GM18870 (cell line): ENCODE measurements around the gene SIRPA.
"Not testable (repeated sequence)": the region's sequence is repeated elsewhere in the genome, so short reads cannot be mapped to it uniquely, and the experiment has no call there.

Experiments
- ATAC-seq: cut with Tn5 transposase; IDR thresholded peaks from one replicate; pipeline ENCODE4 v1.9.1; 2021; ENCODE audit warnings: moderate library complexity; ENCODE audit not compliant: unreplicated experiment

Gene SIRPA

DNA sequence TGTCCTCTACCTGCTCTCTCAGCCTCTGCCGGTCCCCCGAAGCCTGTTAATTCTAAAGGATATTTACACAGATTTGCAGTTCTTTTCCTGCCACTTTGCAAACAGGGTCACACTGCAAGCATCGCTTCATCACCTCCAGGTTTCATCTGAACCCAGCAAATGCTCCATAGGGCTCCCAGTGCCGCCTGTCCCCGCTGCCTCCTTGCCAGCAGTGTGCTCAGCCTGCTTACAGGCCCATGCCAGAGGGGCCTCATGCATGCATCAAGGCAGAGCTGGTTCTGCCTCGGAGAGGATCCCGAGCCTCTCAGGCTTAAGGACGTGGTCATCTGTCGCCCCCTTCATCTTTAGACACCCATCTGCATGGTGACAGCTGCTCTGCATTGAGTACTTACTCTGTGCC lies 10.5 kb downstream of the SIRPA start:
- ATAC-seq, result no peak

DNA sequence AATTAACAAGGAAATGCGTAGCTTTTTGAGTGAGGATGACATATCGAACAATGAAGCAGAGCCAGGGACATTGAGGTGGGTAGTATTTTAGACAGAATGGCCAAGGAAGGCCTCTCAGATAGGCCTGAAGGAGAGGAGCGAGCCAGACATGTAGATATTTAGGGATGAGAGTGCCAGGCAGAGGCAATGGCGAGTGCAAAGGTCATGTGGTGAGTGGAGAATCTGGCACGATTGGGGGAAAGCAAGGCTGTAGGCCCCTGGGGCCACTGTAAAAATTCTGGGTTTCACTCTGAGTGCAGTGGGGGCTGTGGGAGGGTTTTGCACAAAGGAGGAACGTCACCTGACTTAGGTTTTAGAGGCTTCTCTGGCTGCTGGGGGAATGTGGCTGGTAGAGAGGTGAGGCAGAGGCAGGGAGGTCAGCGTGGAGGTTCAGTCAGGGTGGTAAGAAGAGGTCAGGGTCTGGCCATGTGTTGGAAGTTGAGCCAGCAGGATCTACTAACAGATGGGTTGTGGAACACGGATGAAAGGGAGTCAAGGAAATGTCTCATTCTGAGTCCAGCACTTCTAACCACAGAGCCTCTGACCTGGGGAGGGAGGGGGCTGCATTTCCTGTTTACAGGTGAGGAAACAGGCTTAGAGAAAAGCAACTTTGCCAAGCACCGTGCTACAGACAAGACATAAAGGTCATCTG lies 11.3 kb downstream of the SIRPA start:
- no peak for ATAC-seq

GRCh38 chr20:1907586-1907985 lies 12.4 kb downstream of the SIRPA start:
- no peak for ATAC-seq

DNA sequence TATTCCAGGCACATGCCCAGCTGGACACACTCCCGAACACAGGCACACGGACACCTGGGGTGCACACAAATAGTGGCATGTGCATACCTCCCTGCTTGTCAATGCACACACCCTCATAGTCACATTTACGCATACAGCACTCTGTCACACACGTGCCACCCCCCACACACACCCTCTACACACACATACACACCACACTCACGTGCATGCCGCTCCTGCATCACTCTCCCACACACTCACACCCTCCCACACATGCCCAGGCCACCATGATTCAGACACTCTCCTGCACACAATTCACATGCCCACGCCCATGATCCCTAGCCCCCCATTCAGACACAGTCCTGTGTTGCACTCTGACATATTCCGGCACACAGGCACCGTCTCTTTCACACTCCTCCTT lies 13.0 kb downstream of the SIRPA start:
- no peak for ATAC-seq

GRCh38 chr20:1909097-1909496 lies 13.9 kb downstream of the SIRPA start:
- no peak for ATAC-seq

DNA sequence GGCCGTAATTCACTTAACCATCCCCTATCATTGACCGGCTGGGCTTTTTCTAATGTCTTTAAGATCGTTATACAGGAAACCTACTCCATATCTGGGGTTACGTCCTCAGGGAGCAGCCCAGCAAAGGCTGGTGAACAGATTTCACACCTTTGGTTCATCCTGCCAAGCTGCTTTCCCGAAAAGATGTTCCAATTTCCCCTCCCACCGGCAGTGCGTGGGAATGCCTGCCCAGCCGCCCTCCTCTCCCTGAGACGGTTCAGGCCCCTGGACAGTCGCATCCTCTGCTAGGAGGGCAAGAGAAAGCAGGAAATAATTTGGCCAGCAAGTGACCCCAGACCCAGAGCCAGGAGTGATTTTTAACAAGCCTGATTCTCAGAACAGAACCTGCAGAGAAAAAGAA lies 16.3 kb downstream of the SIRPA start:
- ATAC-seq, result no peak

GRCh38 chr20:1912053-1912452 lies 16.8 kb downstream of the SIRPA start:
- ATAC-seq, result no peak

DNA sequence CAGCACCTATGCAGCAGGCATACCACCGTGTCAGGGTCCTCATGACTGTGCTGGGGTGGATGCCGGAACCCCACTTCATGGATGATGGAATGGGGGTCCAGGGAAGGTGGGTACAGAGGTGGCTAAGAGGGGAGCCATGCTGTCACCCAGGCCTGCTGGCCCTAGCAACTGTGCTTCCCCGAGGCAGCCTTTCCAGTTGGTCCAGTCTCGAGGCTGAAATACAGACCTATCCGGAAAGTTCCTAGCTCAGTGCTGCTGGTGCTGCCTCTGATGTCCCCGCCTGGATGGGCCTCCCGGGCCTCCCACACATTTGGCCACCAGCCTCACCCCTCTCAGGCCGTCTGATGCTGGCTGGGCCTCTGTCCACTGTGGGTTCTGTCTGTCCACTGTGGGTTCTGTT lies 17.4 kb downstream of the SIRPA start:
- no peak for ATAC-seq

GRCh38 chr20:1915233-1915632 lies 20.0 kb downstream of the SIRPA start:
- not testable (repeated sequence) for ATAC-seq

DNA sequence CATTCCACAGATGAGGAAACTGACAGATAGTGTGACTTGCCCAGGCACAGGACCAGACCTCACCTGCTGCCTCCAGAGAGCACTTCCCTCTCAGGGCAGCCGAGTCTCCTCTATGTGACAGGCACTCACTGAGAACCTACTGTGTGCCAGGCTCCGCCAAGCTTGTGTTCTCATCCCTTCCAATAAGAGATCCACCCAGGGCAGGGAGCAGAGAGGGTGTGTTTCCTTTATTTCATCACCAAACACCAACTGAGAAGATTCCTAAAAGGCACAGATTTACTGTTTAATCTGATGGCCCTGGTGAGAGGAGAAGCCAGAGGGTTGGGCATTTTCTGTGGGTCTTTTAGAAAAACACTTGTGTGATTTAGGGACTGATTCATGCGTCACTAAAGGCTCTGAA lies 20.5 kb downstream of the SIRPA start:
- ATAC-seq, result no peak

GRCh38 chr20:1917786-1918185 lies 22.6 kb downstream of the SIRPA start:
- no peak for ATAC-seq

DNA sequence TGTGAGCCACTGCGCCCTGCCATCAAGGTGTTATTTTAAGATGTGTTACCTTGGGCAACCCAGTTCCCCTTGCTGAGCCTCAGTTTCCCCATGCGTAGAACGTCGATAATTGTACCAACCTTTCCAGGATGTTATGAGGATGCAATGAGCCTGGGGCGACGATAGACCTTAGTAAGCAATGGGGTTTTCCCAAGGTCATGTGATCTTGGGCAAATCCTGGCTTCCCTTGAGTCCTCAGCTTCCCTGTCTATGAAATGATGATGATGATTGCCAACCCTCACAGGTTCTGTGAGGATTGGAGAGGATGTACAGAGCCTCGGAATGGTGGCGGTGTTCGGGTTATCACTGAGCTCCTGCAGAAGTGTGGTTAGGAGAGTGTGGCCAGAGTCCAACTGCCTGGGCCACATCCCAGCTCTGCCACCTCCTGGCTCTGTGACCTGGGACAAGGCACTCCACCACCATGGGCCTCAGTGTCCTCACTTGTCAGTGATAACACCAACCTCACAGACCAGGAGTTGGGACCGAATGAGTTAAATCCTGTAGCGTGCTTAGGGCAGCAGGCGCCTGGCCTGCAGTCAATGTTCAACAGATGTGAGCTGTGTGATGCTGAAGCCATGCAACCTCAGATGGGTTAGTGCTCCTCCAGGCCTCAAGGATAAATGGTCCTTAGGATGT lies 23.4 kb downstream of the SIRPA start:
- ATAC-seq, result no peak

GRCh38 chr20:1920252-1920651 lies 25.0 kb downstream of the SIRPA start:
- no peak for ATAC-seq

GRCh38 chr20:1920826-1921225 lies 25.6 kb downstream of the SIRPA start:
- ATAC-seq, result no peak

DNA sequence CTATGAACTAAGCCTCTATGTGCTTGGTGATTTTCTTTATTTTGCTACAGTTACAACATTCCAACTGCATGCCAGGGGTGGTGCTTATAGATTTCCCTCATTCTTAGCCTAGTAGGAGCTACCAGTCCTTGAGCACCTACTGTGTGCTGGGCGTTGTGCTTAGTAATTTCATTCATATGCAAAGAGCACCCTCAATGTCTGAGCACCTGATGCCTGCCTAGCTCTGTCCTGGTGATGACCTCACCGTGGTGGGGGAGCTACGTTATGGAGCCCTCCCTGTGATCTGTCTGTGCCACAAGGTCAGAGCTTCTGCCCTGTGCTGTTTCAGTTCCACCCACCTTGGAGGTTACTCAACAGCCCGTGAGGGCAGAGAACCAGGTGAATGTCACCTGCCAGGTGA lies 26.8 kb downstream of the SIRPA start:
- not testable (repeated sequence) for ATAC-seq

- ATAC-seq, result no peak
Measured at GRCh38 chr20:1922786-1923185, 27.6 kb downstream of the SIRPA start.

DNA sequence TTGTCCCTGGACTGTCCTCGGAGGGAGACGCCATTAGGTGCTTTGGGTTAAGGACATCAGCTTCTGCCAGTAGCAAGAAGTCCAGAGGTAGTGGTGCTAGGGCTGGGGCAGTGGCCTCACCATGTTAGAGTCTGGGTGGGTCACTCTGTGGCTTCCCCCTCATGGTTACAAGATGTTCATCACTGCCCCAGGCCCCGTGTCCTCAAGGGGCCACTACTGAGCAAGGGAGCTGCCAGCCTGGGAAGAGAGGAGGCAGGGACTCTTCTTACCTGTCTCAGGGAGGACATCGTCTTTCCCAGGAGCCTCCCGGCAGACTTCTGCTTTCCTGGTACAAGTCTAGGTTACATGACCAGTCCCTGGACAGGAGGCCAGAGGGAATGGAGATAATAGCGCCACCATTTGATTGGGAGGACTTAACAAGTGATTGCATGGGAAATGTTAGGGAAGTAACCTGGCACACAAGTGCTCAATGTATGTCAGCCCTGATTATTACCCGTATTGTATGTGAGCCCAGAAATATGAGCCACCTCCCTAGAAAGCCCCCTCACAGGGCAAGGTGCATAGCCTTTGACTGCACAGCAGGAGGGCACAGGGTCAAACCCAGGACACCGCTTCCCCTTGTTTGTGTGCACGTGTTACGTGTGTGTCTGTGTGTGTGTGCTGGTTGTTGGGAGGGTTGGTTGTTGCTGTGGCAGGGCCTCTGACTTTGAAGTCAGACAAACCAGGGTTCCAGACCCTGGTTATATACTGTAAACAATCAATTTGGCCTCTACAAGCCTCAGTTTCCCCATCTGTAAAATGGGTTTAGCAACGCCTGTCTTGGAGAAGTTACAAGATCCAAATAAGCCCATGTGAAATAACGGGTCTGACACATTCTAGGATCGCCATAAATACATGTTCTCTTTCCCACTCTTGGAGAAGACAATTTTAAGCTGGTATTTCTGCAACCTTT lies 30.0 kb downstream of the SIRPA start:
- ATAC-seq, result no peak

DNA sequence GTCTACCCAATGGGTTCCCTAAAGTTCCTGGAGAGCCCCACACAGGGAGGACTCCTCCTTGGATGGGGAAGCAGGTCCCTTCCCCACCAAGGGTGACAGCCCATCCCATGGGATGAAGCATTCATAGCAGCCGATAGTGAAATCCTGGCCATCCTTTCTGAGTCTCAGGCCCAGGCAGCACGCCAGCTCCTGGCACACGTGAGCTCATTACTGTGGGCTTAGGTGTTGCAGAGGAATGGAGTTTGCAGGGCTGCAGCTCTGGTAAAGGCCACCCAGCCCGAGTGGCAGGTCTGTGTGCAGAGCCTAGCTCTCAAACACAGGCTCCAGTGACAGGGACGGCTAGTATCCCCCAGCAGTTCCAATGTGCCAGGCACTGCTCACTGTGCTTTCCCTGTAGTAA lies 31.0 kb downstream of the SIRPA start:
- ATAC-seq, result no peak

GRCh38 chr20:1927217-1927616 lies 32.0 kb downstream of the SIRPA start:
- ATAC-seq, result no peak

DNA sequence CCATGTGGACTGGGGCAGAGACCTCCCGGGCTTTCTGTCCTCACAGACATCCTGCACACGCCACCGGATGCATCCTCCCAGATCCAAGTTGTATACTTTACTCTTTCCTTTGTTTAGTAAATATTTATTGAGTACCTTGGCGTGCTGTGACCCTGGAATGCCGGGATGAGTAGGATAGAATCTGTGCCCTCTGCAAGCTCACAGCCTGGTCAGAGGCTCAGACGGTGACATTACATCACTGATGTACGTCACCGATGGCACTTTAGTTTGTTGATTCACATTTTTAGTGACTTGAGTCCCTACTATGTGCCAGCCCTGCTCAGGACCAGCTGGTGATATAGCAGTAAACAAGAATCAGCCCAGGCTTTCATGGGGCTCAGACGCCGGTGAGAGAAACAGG lies 32.9 kb downstream of the SIRPA start:
- ATAC-seq, result no peak

DNA sequence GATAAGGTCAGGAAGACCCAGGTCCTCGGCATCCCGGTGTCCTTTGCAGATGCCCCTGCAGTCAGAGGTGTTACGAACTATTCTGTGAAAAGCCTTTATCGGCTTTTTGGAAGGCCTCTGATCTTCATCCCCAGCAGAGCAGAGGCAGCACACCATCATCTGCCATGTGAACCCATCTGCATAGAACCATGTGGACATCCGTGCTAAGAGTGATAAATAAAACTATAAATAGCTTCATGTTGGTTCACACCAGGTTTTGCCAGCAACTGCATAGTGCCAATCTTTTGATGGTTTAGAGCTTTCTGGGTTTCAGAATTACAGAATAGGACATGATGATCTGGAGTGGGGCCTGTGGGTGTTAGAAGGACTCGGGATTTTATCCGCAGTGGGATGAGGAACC lies 33.6 kb downstream of the SIRPA start:
- no peak for ATAC-seq

- no peak for ATAC-seq
Measured at GRCh38 chr20:1929460-1929859, 34.3 kb downstream of the SIRPA start.
